ENCODE measurements around the gene AMPH. TPM values are rescaled to one million over a fixed set of nuclear protein-coding genes. Genes with fewer than 3 reads are reported as not detected.
A peak's percentile ranks its signal among the peaks of the same experiment; 100 is the strongest.

The AMPH gene
- total RNA-seq, 1 donor from 2014 or later, result 10.7 TPM

DNA sequence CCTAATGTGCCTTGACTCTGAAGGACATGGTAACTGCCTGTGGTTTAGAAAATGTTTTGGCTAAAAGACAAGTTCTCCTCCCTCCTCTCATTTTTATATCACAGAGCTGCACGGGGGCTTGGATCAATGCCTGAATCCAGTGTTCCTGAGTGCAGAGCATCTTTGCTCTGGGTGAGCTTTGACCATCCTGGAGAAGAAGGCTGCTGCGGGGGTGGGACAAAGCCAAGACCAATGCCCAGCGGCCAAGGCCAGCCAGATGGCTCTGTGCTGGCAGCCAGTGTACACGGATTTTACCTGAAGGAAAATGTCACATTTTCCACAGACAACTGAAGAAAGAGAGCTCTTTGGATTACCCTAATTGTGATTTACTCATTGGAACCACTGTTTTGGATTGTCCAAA lies 255.7 kb downstream of the AMPH start:
- TF ChIP-seq, protein P1, sequence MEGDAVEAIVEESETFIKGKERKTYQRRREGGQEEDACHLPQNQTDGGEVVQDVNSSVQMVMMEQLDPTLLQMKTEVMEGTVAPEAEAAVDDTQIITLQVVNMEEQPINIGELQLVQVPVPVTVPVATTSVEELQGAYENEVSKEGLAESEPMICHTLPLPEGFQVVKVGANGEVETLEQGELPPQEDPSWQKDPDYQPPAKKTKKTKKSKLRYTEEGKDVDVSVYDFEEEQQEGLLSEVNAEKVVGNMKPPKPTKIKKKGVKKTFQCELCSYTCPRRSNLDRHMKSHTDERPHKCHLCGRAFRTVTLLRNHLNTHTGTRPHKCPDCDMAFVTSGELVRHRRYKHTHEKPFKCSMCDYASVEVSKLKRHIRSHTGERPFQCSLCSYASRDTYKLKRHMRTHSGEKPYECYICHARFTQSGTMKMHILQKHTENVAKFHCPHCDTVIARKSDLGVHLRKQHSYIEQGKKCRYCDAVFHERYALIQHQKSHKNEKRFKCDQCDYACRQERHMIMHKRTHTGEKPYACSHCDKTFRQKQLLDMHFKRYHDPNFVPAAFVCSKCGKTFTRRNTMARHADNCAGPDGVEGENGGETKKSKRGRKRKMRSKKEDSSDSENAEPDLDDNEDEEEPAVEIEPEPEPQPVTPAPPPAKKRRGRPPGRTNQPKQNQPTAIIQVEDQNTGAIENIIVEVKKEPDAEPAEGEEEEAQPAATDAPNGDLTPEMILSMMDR (IDR thresholded peaks at IDR 0.05), result no peak
- no peaks in the 10 kb centered on the region for H3K9me3 Mint-ChIP-seq (ENCODE audit: unreplicated experiment)
- no peak for DNase-seq (ENCODE audit: extremely low spot score, unreplicated experiment)
- H3K36me3 Mint-ChIP-seq (ENCODE audit: unreplicated experiment), result no peaks in the 10 kb centered on the region
- no peak overlapping the region for H3K27ac Mint-ChIP-seq (ENCODE audit: unreplicated experiment)
- no peaks in the 10 kb centered on the region for H3K27me3 Mint-ChIP-seq (ENCODE audit: unreplicated experiment)
- H3K4me1 Mint-ChIP-seq (ENCODE audit: unreplicated experiment), result no peaks in the 10 kb centered on the region
- no peak overlapping the region for H3K4me3 Mint-ChIP-seq (ENCODE audit: unreplicated experiment)

DNA sequence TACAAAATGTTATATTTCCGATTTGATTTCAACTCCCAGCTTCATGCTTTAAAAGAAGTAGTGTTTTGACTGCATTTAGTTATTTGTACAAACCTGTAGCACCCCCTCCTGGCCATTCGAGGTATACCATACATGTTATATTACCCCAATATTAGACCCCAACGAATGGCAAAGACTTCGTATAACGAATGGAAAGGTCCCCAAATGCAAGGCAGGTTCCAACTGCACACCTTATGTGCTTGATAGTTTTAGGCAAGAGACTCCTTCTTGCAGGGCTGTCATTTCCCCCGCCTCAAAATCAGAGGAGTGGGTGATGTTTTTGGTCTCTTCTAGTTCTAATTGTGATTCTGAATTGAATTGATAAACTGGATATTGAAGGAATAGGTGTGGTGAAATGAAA lies 256.7 kb downstream of the AMPH start:
- no peak for DNase-seq (ENCODE audit: extremely low spot score, unreplicated experiment)
- Mint-ChIP-seq H3K27ac (ENCODE audit: unreplicated experiment) (no peak overlapping the region), H3K36me3 (ENCODE audit: unreplicated experiment) (no peaks in the 10 kb centered on the region), H3K9me3 (ENCODE audit: unreplicated experiment) (no peaks in the 10 kb centered on the region), H3K27me3 (ENCODE audit: unreplicated experiment) (no peaks in the 10 kb centered on the region), H3K4me1 (ENCODE audit: unreplicated experiment) (peaks cover 3% of the 10 kb centered on the region), H3K4me3 (ENCODE audit: unreplicated experiment) (no peak overlapping the region)
- TF ChIP-seq, protein P1 (IDR thresholded peaks at IDR 0.05), result peak; percentile 56

DNA sequence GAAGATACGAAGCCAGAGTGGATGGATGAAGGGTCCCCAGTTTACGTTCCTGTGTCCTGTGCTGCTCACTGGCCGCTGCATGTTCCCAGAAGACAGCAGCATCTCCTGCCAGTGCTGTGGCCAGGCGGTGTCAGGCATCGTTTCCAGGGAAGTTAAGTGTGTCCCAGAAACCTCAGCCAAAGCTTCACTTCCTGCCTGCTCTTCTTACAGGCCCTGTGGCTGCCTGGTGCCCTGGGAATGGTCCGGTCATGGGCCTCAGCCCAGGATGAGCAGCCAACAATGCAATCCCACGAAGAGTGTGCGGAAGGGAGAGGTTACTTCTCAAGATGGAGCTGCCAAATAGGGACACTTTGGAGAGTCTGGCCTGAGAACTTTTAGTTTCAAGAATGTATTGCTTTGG lies 258.0 kb downstream of the AMPH start:
- no peaks in the 10 kb centered on the region for H3K9me3 Mint-ChIP-seq (ENCODE audit: unreplicated experiment)
- no peak overlapping the region for H3K27ac Mint-ChIP-seq (ENCODE audit: unreplicated experiment)
- H3K4me1 Mint-ChIP-seq (ENCODE audit: unreplicated experiment), result peaks cover 6% of the 10 kb centered on the region
- TF ChIP-seq, protein P1 (IDR thresholded peaks at IDR 0.05), result no peak
- H3K27me3 Mint-ChIP-seq (ENCODE audit: unreplicated experiment), result no peaks in the 10 kb centered on the region
- H3K4me3 Mint-ChIP-seq (ENCODE audit: unreplicated experiment), result no peak overlapping the region
- H3K36me3 Mint-ChIP-seq (ENCODE audit: unreplicated experiment), result no peaks in the 10 kb centered on the region
- no peak for DNase-seq (ENCODE audit: extremely low spot score, unreplicated experiment)

- H3K4me1 Mint-ChIP-seq (ENCODE audit: unreplicated experiment), result peaks cover 6% of the 10 kb centered on the region
- no peak overlapping the region for H3K27ac Mint-ChIP-seq (ENCODE audit: unreplicated experiment)
- H3K36me3 Mint-ChIP-seq (ENCODE audit: unreplicated experiment), result no peaks in the 10 kb centered on the region
- TF ChIP-seq, protein P1 (IDR thresholded peaks at IDR 0.05), result no peak
- H3K4me3 Mint-ChIP-seq (ENCODE audit: unreplicated experiment), result no peak overlapping the region
- no peak for DNase-seq (ENCODE audit: extremely low spot score, unreplicated experiment)
- H3K9me3 Mint-ChIP-seq (ENCODE audit: unreplicated experiment), result no peaks in the 10 kb centered on the region
- H3K27me3 Mint-ChIP-seq (ENCODE audit: unreplicated experiment), result no peaks in the 10 kb centered on the region
Observed at GRCh38 chr7:38372290-38372689, 258.9 kb downstream of the AMPH start.

DNA sequence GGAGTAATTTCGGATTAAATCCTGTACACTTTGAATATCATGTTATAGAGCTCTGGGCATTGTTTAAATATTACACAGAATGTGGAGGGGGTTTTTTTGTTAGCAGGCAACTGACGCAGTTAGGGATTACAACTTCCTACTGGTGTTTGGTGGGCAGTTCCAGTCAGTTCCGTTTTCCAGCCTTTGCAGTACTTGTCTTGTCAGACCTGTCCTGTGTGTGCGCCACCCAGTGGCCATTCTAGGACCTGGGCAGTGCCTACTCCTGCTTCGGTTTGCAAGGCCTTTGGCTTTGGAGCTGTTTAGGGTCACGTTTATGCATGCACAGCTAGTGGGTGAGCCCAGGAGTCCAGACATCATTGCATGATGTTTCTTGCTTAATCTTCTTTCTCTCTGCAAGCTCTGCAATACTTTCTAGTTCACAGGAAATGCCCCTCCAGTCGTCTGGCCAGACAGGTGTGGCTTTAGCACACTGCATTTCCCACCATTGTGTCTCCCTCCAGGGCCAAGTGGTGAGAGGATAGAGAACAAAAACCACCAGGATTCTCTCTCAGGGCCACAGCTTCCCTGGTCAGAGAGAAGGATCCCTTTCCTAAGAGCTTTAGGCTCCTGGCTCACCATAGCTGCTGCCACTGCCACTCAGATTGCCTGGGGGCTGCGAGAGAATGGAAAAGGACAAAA lies 261.2 kb downstream of the AMPH start:
- peak; percentile 91 for DNase-seq (ENCODE audit: extremely low spot score, unreplicated experiment)
- Mint-ChIP-seq H3K4me1 (ENCODE audit: unreplicated experiment) (peaks cover 6% of the 10 kb centered on the region), H3K36me3 (ENCODE audit: unreplicated experiment) (no peaks in the 10 kb centered on the region), H3K4me3 (ENCODE audit: unreplicated experiment) (no peak overlapping the region), H3K9me3 (ENCODE audit: unreplicated experiment) (no peaks in the 10 kb centered on the region), H3K27me3 (ENCODE audit: unreplicated experiment) (no peaks in the 10 kb centered on the region), H3K27ac (ENCODE audit: unreplicated experiment) (no peak overlapping the region)
- TF ChIP-seq, protein P1 (IDR thresholded peaks at IDR 0.05), result peak; percentile 85

Measured in osteocyte (in vitro differentiated cells).